Epithelial cell of proximal tubule (primary cell): ENCODE results near the gene MAPKAPK2. TPM values are rescaled to one million over a fixed set of nuclear protein-coding genes. Genes with fewer than 3 reads are reported as not detected.
"Not testable (repeated sequence)": the region's sequence is repeated elsewhere in the genome, so short reads cannot be mapped to it uniquely, and the experiment has no call there.

ENCODE experiments used
- DNase-seq: peaks from one replicate; pipeline ENCODE4 v3.0.0-alpha.2; 2011; ENCODE audit warnings: low read depth
- H3K4me3 ChIP-seq: 2 replicates; pipeline ENCODE4 v1.5.1; 2011; ENCODE audit warnings: low read depth, mild to moderate bottlenecking, low read length
- total RNA-seq: library from RNA; depleted of rRNA; stranded (reverse); fragments of >200 nt; gene quantifications from 2 replicates; pipeline ENCODE4 v1.2.3, GENCODE V29; 2015
- TF ChIP-seq, protein P1 (sequence below): conservative IDR thresholded peaks from 2 replicates; pipeline ENCODE4 v1.5.1; 2012; ENCODE audit warnings: low read depth, mild to moderate bottlenecking, low read length

The MAPKAPK2 gene
- total RNA-seq, result 45.5 and 57.9 TPM in 2 replicates

GRCh38 chr1:206684478-206685333 lies at the start of gene MAPKAPK2:
Gene MAPKAPK2 (plus strand): TSS chr1:206684905. CDS start chr1:206685230, 325 bp downstream.
- TF ChIP-seq, protein P1, sequence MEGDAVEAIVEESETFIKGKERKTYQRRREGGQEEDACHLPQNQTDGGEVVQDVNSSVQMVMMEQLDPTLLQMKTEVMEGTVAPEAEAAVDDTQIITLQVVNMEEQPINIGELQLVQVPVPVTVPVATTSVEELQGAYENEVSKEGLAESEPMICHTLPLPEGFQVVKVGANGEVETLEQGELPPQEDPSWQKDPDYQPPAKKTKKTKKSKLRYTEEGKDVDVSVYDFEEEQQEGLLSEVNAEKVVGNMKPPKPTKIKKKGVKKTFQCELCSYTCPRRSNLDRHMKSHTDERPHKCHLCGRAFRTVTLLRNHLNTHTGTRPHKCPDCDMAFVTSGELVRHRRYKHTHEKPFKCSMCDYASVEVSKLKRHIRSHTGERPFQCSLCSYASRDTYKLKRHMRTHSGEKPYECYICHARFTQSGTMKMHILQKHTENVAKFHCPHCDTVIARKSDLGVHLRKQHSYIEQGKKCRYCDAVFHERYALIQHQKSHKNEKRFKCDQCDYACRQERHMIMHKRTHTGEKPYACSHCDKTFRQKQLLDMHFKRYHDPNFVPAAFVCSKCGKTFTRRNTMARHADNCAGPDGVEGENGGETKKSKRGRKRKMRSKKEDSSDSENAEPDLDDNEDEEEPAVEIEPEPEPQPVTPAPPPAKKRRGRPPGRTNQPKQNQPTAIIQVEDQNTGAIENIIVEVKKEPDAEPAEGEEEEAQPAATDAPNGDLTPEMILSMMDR, result no peak
- no peak for DNase-seq
- peak within 1 kb of the TSS; percentile 94 for H3K4me3 ChIP-seq

- DNase-seq, result no peak
- peak within 1 kb of the TSS; percentile 97 for H3K4me3 ChIP-seq
- TF ChIP-seq, protein P1, result no peak
These were observed 49.4 kb upstream of the MAPKAPK2 start, which contains the start of gene DYRK3 for GRCh38 chr1:206635080-206635977. Gene DYRK3 (plus strand): TSS chr1:206635536. CDS start chr1:206635704, 168 bp downstream.

- DNase-seq, result no peak
- peak overlapping the region; percentile 97 for H3K4me3 ChIP-seq
- TF ChIP-seq, protein P1, result no peak
These were observed 48.7 kb upstream of the MAPKAPK2 start for GRCh38 chr1:206635978-206636345.

DNA sequence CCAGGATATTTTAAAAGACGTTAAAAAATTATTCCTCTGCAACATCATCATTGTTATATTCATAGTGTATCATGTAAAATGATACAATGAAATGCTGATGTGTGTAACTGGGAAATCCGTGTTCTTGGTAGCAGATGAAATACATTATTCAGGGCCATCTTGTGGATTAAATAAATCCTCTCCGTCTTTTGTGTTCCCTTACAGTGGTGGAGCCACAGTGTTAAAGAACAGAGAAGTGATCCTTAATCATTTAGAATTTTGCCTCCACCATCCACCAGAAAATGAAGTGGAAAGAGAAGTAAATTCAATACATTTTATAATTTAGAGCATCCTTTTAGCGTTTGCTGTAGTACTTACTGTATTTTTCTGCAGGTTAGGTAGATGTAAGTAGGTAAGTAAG lies 48.0 kb upstream of the MAPKAPK2 start:
- no peak for DNase-seq
- TF ChIP-seq, protein P1, result no peak
- H3K4me3 ChIP-seq, result peak overlapping the region; percentile 97

DNA sequence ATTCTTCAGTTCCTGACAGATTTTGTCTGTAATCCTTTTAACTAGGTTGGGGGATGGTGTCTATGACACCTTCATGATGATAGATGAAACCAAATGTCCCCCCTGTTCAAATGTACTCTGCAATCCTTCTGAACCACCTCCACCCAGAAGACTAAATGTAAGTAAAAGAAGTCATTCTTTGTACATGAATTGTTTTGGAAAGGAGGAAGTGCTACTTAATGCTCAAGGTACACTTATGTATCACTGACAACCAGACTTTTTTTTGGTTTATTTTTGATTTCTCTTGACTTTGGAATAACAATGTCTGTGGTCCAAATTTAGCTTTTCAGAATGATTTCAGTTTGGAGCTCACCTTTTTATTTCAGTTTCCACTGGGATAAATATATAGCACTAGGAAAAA lies 47.1 kb upstream of the MAPKAPK2 start:
- no peak for DNase-seq
- TF ChIP-seq, protein P1, result no peak
- no peak overlapping the region for H3K4me3 ChIP-seq

DNA sequence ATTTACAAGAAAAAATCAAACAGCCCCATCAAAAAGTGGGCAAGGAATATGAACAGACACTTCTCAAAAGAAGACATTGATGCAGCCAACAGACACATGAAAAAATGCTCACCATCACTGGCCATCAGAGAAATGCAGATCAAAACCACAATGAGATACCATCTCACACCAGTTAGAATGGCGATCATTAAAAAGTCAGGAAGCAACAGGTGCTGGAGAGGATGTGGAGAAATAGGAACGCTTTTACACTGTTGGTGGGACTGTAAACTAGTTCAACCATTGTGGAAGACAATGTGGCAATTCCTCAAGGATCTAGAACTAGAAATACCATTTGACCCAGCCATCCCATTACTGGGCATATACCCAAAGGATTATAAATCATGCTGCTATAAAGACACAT lies 42.6 kb upstream of the MAPKAPK2 start:
- not testable (repeated sequence) for DNase-seq

DNA sequence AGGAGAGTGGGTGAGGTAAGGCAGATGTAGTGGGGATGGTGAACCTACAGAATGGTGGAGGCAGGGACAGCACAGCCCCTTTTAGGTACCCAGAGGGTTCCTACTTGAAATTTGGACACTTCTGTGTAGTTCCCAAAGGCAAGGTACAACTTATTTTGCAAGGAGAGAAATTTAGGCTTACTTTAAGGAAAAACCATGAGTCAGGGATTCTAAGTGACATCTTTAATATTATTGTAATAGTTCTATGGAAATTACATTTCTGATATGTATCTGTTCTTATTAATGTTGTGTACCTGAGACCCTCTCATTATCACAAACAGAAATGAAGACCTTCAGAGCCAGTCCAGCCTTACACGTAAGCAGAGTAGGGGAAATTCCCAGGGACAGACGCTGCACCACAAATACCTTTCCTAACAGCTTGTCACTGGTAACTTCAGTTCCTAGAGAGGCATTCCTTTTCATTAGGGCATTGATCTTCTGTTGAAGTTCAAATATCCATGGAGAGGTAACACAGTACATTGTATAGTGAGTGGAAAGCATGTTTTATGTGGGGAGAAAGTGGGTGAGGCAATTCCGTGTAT lies 41.5 kb upstream of the MAPKAPK2 start:
- no peak overlapping the region for H3K4me3 ChIP-seq
- DNase-seq, result no peak
- TF ChIP-seq, protein P1, result no peak

More for the DNA sequence above, 42.6 kb upstream of the MAPKAPK2 start:
- H3K4me3 ChIP-seq, result not testable (repeated sequence)
